GM19395 (cell line): ENCODE data around the gene APOL2.
"Not testable (repeated sequence)": the region's sequence is repeated elsewhere in the genome, so short reads cannot be mapped to it uniquely, and the experiment has no call there.

ENCODE experiments used
- ATAC-seq: cut with Tn5 transposase; IDR thresholded peaks from one replicate; pipeline ENCODE4 v1.9.1; 2021; ENCODE audit warnings: mild to moderate bottlenecking, moderate library complexity; ENCODE audit not compliant: unreplicated experiment

The APOL2 gene

DNA sequence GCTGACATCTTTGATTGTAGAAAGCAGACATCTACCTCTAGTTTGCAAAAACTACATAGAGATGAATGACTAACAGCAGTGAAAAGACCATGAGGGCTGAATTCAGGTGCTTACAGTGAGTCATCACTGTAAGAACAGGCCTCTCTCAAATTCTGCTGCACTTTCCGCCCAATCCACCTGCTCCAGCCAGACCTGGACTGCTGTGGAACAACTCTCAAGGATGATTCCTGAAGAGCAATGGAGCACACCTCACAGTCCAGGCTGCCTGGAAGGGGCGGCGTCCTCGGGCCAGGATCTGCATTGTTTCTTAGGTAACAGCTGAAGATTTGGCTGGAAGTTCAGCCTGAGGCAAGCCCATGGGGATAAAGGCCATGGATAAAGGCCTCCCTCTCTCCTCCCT is 15.1 kb downstream of the APOL2 start:
- no peak for ATAC-seq

DNA sequence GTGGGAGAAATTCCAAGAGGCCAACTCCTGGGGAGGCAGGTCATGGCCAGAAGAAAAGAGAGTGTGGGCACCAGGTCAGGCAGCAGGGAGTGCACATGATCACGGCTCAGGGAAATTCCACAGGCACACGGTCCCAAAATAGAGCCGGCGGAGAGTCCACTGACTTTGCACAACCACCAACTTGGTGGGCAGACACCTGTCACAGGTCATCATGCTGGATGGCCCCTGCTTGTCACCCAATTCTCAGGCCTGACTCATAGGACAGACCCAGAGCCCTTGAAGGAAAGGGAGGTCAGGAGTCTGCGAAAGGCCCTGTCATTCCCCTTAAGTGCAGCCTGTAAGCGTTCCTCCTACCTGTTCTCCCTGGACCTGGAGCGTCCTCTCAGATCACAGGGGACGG is 15.8 kb downstream of the APOL2 start:
- ATAC-seq, result no peak

DNA sequence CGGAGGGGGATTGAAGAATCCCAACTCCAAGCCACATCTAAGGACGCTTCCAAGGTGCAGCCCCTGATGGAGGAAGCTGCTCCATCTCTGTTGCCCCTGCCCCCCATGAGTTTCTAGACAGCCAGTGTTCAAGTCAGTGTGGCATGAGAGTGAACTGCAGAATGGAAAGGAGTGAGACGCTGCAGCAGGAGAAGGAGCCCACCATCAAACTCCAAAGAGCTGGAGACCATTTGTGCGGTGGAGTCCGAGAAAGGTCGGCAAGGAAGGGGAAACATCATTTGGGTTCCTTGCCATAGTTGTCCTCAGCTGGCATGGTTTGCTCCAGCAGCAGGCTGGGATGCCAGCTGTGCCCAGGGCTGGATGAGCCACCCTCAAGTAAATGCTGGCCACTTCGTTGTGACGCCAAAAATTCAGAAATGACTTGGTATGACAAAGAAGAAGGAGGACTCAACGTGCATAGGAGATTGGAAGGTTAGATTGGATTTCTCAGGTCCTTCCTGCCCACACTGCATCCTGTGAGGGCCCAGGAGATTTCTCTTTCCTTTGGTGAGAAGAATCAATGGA is 16.4 kb downstream of the APOL2 start:
- ATAC-seq, result no peak

DNA sequence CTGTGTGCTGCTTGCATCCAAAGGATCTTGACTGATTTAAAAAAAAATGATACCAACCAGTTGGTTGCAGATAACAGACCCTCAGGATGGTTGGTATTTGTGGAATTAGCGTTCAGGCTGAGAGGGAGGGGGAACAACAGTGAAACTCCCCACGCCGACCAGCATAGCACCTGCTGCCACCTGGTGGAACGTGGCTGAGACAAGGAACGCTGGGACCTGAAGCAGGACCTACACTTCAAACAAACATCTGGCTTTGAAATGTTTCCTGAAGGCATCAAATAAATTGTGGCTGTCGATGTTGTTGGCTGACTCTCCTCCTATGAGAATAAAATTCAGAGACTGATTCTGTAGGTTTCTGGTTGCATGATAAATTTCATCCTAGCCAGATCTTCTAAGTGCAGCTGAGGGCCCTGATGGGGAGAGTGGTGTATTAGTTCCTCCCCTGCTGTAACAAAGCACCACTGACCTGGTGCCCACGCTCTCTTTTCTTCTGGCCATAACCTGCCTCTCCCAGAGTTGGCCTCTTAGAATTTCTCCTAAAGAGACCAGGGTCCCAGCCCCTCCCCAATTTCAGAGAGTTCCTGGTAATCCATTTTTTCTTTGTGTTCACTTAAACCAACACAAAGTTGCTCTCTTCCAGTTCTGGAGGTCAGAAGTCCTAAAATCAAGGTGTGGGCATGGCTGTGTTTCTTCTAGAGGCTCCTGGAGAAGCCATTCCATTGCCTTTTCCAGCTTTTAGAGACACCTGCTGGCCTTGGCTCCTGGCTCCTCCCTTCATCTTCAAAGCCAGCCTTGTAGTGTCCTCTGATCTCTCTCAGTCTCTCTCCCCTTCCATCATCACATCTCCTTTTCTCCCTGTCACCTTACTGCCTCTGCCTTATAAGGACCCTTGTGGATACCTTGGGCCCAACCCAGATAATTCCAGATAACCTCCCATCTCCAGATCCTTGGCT is 17.3 kb downstream of the APOL2 start:
- no peak for ATAC-seq

DNA sequence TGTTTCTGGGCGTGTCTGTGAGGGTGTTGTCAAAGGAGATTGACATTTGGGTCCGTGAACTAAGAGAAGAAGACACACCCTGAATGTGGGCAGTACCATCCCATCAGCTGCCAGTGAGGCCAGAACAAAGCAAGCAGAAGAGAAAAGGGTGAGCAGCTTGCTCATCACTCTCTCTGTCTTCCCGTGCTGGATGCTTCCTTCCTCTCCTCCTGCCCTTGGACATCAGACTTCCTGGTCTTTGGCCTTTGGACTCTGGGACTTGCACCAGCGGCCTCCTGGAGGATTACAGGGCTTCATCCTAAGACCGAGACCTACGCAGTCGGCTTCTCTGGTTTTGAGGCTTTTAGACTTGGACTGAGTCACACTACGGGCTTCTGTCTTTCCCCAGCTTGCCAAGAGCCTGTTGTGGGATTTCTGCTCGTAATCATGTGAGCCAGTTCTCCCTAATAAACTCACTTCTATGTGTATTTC is 18.8 kb downstream of the APOL2 start:
- no peak for ATAC-seq

DNA sequence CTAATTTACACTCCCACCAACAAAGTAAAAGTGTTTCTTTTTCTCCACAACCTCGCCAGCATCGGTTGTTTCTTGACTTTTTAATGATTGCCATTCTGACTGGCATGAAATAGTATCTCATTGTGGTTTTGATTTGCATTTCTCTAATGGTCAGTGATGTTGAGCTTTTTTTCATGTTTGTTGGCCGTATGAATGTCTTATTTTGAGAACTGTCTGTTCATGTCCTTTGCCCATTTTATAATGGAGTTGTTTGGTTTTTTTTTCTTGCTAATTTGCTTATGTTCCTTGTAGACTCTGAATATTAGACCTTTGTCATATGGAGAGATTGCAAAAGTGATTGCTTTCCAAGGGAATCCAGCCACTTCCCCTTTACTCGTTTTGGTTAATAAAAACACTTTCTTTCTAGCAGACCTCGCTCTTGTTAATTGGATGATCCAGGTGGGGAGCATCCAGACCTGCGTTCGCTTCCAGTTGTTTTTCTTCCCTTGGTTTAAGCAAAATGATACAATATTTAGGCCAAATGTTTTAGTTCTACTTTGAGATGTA is 20.6 kb downstream of the APOL2 start:
- no peak for ATAC-seq

DNA sequence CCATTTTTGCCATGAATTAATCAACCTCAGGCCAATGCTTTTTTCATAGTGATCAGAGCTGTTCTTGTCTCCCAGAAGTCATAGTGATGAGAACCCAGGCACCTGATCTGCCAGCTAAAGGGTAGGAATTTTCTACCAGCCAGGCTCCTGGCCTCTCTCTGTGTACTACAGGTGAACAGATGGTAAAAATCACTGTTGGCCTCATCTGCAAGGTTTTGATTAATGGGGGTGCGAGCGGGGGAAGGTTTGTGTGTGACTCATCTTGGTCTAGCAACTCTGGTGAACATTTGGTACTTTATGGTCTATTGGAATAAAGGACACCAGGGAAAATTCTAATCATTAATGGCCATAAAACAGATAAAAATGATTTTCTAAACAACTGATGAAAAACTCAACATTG is 23.3 kb downstream of the APOL2 start:
- no peak for ATAC-seq

DNA sequence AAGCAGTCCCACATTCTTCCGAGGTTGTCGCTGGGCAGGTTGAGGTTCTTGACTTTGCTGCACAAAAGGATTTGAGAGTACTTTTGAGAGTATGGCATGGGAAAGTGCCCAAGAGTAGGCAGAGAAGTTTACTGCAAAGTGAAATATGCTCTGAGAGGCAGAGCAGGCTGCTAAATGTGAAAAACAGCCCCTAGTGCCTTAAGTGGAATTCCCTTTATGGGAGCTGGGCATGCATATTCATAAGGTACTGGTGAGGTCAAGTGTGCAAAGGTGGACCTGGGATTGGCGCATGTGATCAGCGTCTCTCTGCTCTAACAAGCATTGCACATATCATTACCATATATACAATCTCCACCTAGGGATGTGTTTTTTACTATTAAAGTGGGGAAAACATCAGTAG is 25.7 kb downstream of the APOL2 start:
- no peak for ATAC-seq

DNA sequence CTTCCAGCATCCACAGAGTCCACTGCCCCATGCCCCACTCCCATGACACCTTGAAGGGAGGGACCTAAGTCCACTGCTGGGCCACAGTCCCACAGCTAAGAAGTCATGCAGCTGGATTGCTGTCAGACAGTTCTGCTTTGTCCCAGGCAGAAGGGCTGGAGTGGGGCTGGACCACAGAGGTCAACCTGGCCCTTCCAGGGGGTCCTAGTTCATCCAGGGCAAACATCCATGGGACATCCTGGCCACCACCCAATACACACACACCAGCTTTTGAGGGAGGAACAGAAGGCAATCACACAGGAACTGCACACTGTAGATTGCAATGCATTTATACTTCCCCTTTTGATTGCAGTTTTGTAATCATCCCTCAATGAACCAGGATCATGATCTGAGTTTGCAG is 26.4 kb downstream of the APOL2 start:
- ATAC-seq, result no peak

DNA sequence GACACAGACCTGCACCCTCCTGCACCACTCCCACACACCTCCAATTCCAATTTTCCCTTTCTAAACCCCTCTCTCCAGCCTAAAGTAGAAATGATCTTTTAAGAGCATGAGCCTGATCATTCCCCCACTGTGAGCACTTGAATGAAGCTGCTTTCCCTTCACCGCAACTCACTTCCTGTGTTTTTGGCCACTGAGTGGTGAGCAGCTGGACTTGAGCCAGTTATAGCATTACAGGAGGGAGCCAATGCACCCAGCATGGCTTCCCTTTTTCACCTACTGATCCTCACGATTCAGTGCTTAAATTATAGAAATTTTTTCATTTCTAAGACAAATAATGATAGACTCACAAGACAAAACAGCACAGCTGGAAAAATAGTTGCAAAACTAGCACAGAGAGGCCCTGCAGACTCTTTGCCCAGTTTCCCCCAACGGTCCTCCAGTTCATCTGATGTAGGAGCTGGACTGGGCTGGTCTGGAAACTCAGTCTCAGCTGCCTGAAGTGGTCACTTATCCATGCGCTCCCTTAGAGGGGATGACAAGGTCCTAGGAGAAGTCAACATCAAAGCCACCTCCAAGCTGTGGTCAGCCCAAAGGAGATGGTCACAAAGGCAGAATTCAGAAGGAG is 28.0 kb downstream of the APOL2 start:
- ATAC-seq, result no peak

DNA sequence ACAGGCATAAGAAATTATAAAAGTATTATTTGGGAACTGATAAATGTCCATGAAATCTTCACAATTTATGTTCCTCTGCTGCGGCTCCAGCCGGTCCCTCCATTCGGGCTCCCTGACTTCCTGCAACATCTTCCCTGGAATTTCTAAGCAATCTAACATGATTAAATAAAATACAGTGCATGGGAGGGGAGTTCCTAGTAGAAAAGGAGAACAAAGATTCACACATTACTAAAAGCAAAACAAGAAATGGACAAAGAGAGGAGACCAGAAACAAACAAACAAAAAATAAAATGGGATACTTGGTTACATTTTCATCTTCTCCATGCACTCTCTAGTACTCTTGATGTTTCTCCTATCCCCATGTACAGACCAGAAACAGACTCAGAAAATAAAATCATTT is 29.1 kb downstream of the APOL2 start:
- no peak for ATAC-seq

DNA sequence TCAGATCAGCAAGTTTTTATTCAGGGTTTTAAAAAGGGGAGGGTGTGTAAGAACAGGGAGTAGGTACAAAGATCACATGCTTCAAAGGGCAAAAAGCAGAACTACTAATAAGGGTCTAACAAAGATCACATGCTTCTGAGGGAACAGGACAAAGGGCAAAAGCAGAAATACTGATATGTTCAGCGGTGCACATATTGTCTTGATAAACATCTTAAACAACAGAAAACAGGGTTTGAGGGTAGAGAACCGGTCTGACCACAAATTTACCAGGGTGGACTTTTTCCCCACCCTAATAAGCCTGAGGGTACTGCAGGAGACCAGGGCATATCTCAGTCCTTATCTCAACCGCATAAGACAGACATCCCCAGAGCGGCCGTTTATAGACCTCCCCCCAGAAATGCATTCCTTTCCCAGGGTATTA is 29.8 kb downstream of the APOL2 start:
- not testable (repeated sequence) for ATAC-seq

DNA sequence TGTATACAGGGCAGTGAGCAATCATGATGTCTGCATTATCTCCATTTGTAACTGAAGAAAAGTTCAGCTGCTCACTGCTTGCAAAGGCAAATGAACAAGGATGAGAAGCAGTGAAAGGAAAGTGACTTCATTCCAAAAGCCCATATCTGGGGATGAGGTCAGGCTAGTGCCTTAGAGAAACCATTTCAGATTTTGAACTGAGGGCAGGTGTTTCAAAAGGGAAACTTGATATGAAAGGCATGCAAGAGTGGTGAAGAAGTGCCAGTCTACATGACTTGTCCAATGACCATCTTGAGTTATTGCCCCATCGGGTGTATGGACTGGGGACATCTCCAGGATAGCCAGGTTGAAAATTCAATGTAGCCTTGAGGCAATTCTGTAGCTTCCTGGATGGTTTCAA is 30.4 kb downstream of the APOL2 start:
- ATAC-seq, result no peak

DNA sequence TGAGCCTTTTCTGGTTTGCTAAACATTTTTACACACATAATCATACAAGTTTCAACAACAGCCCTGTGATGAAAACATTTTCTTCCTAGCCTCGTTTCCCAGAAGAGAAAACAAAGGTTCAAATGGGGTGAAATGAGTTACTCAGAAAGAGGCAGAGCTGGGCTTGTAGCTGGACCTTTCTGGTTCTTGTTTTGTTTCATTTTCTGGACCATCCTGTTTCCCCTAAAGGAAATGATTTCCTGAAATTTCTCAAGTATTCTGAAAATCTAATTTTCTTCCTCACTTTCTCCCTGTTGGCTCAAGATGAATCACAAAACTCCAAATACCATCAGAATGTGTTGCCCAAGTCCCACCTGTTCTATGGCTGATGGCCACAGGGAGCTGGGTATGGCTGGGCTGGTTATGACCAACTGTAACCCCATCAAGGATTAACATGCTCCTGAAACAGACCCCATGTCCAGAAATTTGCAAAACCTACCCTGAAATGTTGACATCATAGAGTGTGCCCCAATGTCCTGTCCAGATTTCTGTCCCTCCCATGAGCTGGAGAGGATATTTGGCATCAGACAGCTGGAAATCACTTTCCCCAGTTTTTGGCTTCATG is 31.1 kb downstream of the APOL2 start:
- ATAC-seq, result no peak

DNA sequence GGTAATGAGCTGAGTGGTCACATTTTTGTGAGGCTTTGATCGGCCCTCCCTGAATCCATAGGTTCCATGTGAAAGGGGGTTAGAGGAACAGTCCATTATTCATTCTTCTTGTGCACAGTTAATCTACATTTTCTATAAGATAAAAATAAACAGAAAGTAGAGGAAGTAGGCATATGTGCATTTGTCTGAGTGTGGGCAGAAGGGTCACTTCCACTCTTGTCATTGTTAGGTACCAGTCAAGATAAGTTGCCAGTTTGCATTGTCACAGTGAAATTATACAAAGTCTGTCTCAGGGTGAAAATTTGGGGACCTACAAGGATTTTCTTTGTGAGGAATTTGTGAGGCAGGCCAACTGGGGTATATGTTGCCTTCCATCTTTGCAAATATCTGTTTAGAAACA is 33.1 kb downstream of the APOL2 start:
- no peak for ATAC-seq

DNA sequence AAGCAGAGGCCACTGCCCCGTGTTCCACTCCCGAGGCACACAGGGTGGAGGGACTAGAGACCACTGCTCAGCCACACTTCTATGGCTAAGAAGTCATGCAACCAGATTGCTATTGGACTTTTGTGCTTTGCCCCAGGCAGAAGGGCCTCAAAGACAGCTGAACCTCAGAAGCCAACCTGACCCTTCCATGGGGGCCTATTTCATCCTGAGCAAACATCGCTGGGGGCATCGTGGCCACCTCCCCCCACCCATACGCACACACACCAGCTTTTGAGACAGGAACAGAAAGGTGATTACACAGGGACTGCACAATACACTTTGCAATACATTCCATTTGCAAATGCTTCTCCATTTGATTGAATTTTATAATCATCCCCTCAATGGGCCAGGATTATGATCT is 33.8 kb downstream of the APOL2 start:
- ATAC-seq, result not testable (repeated sequence)

DNA sequence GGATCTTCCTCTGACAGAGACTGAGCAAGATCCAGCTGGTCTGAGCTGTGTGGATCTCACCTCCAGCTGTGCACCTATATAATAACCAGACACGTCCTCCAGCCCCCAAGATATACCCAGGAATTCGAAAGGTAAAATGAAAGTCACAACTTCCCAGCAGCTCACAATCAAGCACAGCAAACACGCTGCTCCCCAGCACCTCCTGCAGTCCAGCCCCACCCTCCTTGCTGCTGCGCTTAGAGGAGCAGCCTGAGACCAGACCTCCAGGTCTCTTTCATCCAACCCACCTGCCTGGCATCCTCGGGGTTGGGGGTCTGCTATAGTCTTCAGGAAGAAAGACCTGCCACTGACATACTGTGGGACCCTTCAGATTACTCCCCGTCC is 34.7 kb downstream of the APOL2 start:
- no peak for ATAC-seq

DNA sequence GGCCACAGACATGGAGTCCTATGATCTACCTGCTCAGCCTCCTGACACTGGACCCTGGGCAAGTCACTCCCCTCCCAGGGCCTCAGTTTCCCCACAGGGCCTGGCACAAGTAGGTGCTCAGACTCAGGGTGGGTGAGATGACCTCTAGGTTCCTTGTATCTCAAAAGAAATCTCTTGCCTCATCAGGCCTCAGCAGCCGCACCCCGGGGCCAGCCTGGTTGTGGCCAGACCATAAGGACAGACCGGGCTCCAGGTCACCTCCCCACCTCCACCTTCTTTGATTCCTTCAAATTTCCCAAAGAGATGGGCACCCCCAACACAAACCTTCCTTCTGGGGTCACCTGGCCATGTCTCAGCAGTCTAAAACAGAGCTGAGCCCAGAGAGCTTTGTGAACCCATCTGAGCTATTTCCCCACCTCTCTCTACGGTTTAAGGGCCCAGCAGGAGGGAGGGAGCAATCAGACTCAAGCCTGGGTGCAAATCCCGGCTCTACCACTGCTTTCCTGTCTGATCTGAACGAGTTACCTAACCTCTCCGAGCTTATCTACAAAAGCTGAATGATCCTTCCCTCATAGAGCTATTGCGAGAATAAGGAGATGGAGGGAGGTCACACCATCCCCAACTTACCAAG is 35.2 kb downstream of the APOL2 start:
- no peak for ATAC-seq

DNA sequence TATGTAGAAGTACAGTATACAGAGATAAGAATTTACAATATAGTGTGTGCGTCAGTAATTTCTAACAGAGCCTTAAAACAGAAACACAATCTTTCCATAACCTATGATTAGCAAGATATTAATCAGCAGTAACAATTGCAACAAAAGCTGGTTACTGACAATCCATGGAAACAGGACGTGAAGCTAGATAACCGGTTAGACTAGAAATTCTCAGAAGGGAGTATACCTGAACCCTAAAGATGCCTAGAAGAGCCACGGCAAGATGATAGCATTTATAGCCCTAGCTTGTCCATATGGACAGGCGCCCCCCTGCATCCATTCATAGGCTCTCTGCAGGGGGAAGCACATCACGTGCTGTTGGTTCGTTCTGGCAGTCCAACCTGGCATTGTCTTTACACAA is 35.9 kb downstream of the APOL2 start:
- ATAC-seq, result not testable (repeated sequence)

DNA sequence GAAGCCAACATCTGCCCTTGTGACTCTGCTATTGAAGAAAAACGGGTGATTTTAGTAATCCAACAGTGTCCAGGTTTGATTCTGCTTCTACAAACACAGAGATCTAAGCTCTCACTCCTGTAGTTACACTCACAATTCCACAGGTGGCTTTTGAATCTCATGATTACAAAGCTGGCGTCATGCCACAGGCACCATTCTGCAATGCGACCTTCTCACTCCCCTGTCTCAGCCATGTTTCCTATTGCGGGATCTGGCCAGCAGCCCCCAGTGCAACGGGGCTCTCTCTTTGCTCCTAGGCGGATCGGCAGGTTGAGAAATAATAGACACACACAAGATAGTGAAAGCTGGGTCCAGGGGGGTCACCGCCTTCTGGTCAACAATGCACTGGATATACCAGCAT is 36.4 kb downstream of the APOL2 start:
- not testable (repeated sequence) for ATAC-seq
